HG02981 (cell line): ENCODE measurements around the gene ADAT3.
"Not testable (repeated sequence)": the region's sequence is repeated elsewhere in the genome, so short reads cannot be mapped to it uniquely, and the experiment has no call there.

Experiments
- ATAC-seq: cut with Tn5 transposase; IDR thresholded peaks from one replicate; pipeline ENCODE4 v1.9.1; 2021; ENCODE audit warnings: mild to moderate bottlenecking, moderate library complexity; ENCODE audit not compliant: unreplicated experiment

ADAT3 gene

GRCh38 chr19:1882786-1883692, 22.2 kb upstream of the ADAT3 start:
- no peak for ATAC-seq

- ATAC-seq: no peak
Observed at GRCh38 chr19:1883784-1884183, 21.4 kb upstream of the ADAT3 start.

DNA sequence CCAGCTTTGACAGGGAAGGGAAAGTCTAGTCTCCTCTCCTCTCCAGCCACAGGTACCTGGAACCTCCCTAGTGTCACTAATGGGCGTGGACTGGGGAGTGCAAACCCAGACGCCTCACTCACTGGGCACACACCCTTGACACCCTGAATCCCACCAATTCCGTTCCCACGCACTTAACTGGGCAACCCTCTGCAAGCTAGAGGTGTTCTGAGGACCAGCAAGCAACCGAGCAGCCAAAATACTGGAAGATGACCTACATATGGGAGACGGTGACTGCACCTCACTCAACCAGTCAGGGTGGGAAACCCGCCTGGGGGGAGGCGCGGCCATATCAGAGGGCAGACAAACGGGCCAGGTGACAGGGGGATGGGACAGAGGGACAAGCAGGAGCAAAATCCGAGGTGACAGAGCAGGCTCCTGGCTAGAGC, 20.9 kb upstream of the ADAT3 start:
- ATAC-seq: no peak

DNA sequence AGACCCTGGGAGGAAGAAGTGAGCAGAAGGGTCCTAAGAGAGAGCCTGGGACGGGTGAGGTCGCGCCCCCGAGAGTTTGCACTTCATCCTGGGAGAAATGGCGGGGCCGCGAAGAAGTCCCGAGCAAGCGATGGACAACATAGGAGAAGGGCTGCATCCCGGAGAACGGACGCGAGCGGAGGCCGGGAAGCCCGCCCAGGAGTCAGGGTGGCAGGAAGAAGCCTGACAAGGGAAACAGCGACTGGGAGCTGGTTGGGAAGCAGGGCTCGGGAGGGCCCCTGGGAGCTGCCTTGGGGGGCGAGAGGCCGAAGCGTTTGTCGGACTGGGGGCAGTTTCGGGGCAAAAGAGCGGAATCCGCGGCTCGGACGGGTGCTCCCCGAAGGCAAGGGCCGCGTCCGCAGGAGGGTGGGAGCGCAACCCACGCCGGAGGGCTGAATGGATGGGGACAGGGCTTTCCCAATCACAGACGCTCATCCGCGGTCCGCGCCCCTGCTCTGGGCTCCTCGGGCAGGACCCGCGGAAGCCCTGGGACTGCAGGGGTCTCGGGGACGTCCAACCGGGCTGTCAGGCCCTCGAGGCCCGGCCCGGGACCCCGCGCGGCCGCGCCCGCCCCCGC, 20.4 kb upstream of the ADAT3 start:
- ATAC-seq: peak; percentile 3

DNA sequence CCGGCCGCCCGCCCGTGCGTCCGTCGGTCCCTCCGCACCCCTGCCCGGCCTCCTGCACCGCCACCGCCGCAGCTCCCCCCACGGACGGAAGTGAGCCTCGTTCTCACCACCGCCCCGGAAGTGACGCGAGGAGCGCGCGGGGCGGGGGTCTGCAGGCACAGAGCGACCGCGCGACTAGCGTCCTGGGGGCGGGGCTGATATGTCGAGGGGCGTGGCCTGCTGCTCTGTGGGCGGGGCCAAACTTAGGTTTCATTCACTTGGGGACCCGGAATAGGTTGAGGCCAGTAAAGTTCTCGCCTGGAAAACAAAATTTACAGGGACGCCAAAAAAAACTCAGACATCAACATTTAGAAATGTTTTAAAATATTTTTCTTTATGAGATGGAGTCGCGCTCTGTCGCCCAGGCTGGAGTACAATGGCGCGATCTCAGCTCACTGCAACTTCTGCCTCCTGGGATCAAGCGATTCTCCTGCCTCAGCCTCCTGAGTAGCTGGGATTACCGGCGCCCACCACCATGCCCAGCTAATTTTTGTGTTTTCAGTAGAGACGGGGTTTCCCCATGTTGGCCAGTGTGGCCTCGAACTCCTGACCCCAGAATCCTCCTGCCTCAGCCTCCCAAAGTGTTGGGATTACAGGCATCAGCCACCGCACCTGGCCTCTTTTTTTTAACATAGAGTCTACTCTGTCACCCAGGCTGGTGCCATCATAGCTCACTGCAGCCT, 19.6 kb upstream of the ADAT3 start, which contains the start of gene ABHD17A:
ABHD17A (minus strand) TSS at position 99 of the 722 bp plus-strand sequence. CDS start 3,930 bp downstream, outside the sequence.
- ATAC-seq: peak; percentile 89

- ATAC-seq: not testable (repeated sequence)
Observed at GRCh38 chr19:1886360-1886759, 18.8 kb upstream of the ADAT3 start.

- no peak for ATAC-seq
Observed at GRCh38 chr19:1888385-1888784, 16.8 kb upstream of the ADAT3 start.

DNA sequence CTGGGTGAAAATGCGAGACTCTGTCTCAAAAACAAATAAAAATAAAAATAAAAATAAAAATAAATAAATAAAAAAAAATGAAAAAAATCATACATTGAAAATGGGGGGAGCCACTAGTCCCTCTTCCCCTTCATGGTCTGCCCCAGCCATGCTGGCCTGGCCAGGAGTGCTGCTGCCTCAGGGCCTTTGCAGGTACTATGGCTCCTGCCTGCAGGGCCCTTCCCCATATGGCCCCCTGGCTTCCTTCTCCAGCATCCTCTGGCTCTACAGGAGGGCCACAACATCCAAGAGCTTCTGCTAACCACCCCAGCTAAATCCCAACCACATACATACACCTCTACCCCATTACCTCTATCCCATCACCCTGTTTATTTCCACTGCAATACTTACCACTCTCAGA, 15.3 kb upstream of the ADAT3 start:
- ATAC-seq: no peak

DNA sequence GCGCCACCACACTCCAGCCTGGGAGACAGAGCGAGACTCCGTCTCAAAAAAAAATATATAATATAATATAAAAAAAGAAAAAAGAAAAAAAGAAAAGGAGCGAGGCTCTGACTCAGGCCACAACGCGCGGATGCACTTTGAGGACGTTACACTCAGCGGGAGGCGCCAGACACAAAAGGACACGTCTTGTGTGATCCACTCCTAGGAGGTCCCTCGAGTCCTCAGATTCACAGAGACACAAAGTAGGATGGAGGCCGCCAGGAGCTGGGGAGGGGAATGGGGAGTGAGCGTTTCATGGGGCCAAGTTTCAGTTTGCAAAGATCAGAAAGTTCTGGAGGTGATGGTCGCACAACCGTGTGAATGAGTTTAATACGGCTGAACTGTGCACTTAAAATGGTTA, 11.4 kb upstream of the ADAT3 start:
- ATAC-seq: no peak

DNA sequence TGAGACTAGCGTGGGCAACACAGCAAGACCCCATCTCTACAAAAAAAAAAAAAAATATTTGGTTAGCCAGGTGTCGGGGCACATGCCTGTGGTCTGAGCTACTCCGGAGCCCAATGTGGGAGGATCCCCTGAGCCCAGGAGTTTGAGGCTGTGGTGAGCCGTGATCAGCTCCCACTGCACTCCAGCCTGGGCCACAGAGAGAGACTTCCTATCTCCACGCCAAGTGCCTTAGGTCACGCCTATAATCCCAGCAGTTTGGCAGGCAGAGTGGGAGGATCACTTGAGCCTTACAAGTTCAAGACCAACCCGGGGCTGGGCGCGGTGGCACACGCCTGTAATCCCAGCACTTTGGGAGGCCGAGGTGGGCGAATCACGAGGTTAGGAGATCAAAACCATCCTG, 8.7 kb upstream of the ADAT3 start:
- ATAC-seq: no peak

- no peak for ATAC-seq
Observed at GRCh38 chr19:1901940-1902404, 3.2 kb upstream of the ADAT3 start.

DNA sequence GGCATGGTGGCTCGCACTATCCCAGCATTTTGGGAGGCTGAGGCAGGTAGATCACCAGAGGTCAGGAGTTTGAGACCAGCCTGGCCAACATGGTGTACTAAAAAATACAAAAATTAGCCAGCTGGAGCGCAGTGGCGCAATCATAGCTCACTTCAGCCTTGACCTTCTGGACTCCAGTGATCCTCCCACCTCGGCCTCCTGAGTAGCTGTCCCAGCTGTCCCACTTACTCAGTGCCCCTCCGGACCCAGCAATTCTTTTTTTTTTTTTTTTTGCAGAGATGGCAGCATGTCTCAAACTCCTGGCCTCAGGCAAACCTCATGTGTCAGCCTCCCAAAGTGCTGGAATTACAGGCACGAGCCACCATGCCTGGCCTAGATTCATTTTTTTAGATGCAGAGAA, 2.3 kb upstream of the ADAT3 start:
- no peak for ATAC-seq

DNA sequence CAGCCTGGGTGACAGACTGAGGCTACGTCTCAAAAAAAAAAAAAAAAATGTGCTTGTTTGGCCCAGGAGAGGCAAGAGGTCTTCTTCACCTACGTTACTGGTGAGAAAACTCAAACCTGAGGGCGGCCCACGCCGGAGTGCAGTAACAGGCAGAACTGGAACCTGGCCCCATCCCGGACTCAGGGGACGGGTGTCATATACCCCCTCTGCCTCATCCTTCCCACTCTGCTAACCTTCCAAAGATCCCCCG, 414 bp upstream of the ADAT3 start:
- ATAC-seq: no peak

GRCh38 chr19:1905863-1906375, 720 bp downstream of the ADAT3 start:
- ATAC-seq: no peak

DNA sequence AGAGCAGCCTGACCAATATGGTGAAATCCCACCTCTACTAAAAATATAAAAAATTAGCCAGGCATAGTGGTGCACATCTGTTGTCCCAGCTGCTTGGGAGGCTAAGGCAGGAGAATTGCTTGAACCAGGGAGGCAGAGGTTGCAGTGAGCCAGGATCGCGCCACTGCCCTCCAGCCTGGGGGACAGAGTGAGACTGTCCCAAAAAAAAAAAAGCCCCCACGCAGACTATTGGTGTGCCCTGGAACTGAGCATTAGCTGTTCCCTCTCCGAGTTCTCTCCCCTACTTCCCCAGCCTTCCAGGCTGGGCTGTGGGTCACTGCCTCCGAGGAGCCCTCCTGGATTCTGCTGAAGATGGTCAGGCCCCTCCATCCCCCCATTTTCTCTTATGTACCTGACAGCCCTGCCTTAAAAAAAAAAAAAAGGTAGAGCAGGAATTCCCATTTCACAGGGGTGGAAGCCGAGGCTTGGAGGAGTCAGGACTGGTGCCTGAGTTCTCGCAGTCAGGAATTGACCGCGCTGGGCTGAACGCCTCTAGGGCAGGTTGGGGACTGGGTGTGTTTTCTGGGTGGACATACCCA, 1.9 kb downstream of the ADAT3 start:
- no peak for ATAC-seq

DNA sequence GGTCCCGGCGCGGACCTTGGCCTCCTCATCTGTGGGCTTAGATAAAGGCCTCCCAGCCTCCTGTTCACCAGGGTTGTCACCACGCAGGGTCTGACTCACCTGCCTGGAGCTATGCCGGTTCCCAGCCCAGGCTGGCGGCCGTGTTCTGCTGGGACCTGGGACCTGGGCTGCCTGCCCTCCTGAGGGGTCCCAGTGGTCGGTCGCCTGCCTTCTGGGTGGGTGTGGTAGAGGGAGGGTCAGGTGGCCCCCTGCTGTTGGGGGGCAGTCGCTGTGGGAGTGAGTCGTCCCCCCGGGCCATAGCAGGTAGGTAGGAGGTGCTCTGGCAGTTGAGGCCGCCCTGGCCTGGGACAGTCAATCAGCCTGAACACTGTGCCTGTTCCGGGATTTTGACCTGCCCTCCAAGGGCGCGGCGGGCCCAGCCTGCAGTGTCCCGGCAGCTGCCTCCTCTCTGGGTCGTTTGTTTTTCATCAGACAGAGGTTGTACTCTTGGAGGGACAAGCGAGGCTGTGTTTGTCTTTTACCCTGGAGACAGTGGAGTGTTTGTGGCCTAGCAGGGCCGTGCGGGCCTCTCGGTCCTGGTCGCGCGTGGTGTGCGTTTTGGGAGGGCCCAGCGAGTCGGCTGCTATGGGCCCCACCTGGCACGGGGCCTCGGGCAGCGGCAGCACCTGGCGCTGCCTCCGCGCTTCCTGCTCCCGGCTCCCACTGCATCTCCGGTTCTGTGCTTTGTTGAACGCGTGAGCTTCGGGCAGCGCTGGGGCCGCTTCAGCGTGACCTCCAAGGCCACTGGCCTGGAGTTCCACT, 2.6 kb downstream of the ADAT3 start:
- no peak for ATAC-seq

GRCh38 chr19:1908364-1908678, 3.1 kb downstream of the ADAT3 start:
- no peak for ATAC-seq

- ATAC-seq: no peak
Observed at GRCh38 chr19:1909761-1910080, 4.5 kb downstream of the ADAT3 start.

DNA sequence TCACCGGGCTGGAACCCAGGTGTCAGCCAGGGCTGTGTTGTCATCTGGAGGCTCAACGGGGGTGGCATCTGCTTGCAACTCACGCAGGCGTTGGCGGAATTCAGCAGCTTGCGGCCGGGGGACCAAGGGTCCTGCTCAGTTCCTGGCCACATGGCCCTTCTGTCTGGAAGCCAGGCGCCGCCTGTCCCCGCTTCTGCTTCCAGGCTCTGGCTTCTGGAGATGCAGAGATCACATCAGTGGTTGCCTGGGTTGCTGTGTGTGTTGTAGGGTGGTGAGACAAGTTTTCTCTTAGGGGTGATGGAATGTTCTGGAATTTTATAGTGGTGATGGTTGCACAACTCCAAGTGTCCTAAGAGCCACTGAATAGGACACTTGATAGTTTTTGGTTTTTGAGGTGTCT, 5.0 kb downstream of the ADAT3 start:
- no peak for ATAC-seq

GRCh38 chr19:1911098-1911497, 5.9 kb downstream of the ADAT3 start:
- no peak for ATAC-seq

GRCh38 chr19:1911995-1912394, 6.8 kb downstream of the ADAT3 start:
- ATAC-seq: no peak
